B cell (primary cell): ENCODE results near the gene HOXC6. TPM values are rescaled to one million over a fixed set of nuclear protein-coding genes. Genes with fewer than 3 reads are reported as not detected.

Experiments
- ATAC-seq: fragments of 200-7000 bp; cut with Tn5 transposase; one replicate; pipeline ENCODE4 v1.10.0; 2021; ENCODE audit warnings: low read depth, mild to moderate bottlenecking, moderate number of reproducible peaks, moderate library complexity
- CTCF ChIA-PET: fragments of 350-600 bp; sonication (Branson Sonifier 250); formaldehyde crosslinking; loops from one replicate; lab custom pipeline; 2021; ENCODE audit warnings: antibody characterized with exemption, inconsistent platforms; lab: Charles Lee
- POLR2A ChIA-PET: fragments of 350-600 bp; sonication (Branson Sonifier 250); formaldehyde crosslinking; loops from one replicate; lab custom pipeline; 2021; ENCODE audit warnings: antibody characterized with exemption; lab: Charles Lee
- DNase-seq: peaks from one replicate; pipeline ENCODE4 v3.0.0; 2013
- H2AFZ ChIP-seq: 2 replicates; pipeline ENCODE4 v1.6.1; 2012; ENCODE audit warnings: mild to moderate bottlenecking, low read depth, low read length; ENCODE audit not compliant: insufficient read depth, poor library complexity, severe bottlenecking
- H3K27ac ChIP-seq, 2 donors: 1 replicate in 1 of 2; 2 replicates in 1 of 2; pipeline ENCODE4 v1.5.1; 2012 to 2013; ENCODE audit warnings: low read length in 2 of 2, mild to moderate bottlenecking in 2 of 2, moderate library complexity in 1 of 2
- H3K27me3 ChIP-seq, 4 experiments: fragments of 200-600 bp in 1 of 4; sonication (generic) in 1 of 4; replicated peaks in 1 of 4; 1 replicate in 2 of 4; 2 replicates in 2 of 4; pipeline versions ENCODE4 v1.6.1 to v1.7.0; 2013 to 2016; ENCODE audit warnings: low read length in 3 of 4, mild to moderate bottlenecking in 2 of 4, mixed read lengths in 1 of 4, moderate library complexity in 1 of 4; ENCODE audit not compliant: insufficient read depth in 4 of 4, control insufficient read depth in 3 of 4; ENCODE audit errors: control extremely low read depth in 1 of 4
- H3K36me3 ChIP-seq, 2 experiments: replicated peaks in 1 of 2; 1 replicate in 1 of 2; 2 replicates in 1 of 2; pipeline versions ENCODE4 v1.6.1 to v1.7.1; 2013; ENCODE audit warnings: low read length in 1 of 2; ENCODE audit not compliant: insufficient read depth in 2 of 2, control insufficient read depth in 1 of 2; ENCODE audit errors: control extremely low read depth in 1 of 2, extremely low read depth in 1 of 2
- H3K4me1 ChIP-seq, 2 donors: fragments of 200-600 bp in 1 of 2; sonication (generic) in 1 of 2; 1 replicate in 1 of 2; 2 replicates in 1 of 2; pipeline versions ENCODE4 v1.5.1 to v1.6.1; 2013 to 2017; ENCODE audit warnings: low read length in 2 of 2; ENCODE audit not compliant: control insufficient read depth in 2 of 2, insufficient read depth in 2 of 2
- H3K4me2 ChIP-seq: replicated peaks from 2 replicates; pipeline ENCODE3; 2012; ENCODE audit warnings: mild to moderate bottlenecking, low read depth, low read length; ENCODE audit not compliant: poor library complexity, severe bottlenecking
- H3K4me3 ChIP-seq, 5 experiments: fragments of 200-600 bp in 1 of 5; sonication (generic) in 1 of 5; 1 replicate in 3 of 5; 2 replicates in 2 of 5; pipeline versions ENCODE4 v1.5.1 to v1.7.0; 2011 to 2016; ENCODE audit warnings: low read length in 4 of 5, mild to moderate bottlenecking in 4 of 5, low read depth in 2 of 5, control low read depth in 1 of 5, moderate library complexity in 1 of 5; ENCODE audit not compliant: insufficient read depth in 1 of 5; ENCODE audit errors: control extremely low read depth in 1 of 5, extremely low read depth in 1 of 5
- H3K79me2 ChIP-seq: fragments of 200-600 bp; sonication (generic); one replicate; pipeline ENCODE4 v1.6.0; 2016; ENCODE audit warnings: low read length; ENCODE audit not compliant: control insufficient read depth, insufficient read depth
- H3K9ac ChIP-seq: fragments of 200-600 bp; sonication (generic); 2 replicates; pipeline ENCODE4 v1.6.1; 2017; ENCODE audit warnings: mild to moderate bottlenecking, low read length, moderate library complexity
- H3K9me3 ChIP-seq, 3 donors: one replicate each; pipeline versions ENCODE4 v1.6.1 to v1.7.1; 2013; ENCODE audit warnings: low read length in 2 of 3; ENCODE audit not compliant: control insufficient read depth in 2 of 3, insufficient read depth in 1 of 3; ENCODE audit errors: control extremely low read depth in 1 of 3
- H4K20me1 ChIP-seq: 2 replicates; pipeline ENCODE4 v1.6.0; 2012; ENCODE audit warnings: mild to moderate bottlenecking, low read length; ENCODE audit not compliant: insufficient read depth, control insufficient read depth, poor library complexity, severe bottlenecking
- H3K27ac Mint-ChIP-seq: one replicate; pipeline ENCODE4 v1.8.0; 2021; ENCODE audit warnings: mixed read lengths
- H3K27me3 Mint-ChIP-seq: one replicate; pipeline ENCODE4 v1.8.0; 2021; ENCODE audit warnings: mixed read lengths
- H3K4me1 Mint-ChIP-seq: one replicate; pipeline ENCODE4 v1.8.0; 2021; ENCODE audit warnings: mixed read lengths
- H3K4me3 Mint-ChIP-seq: one replicate; pipeline ENCODE4 v1.8.0; 2021; ENCODE audit warnings: mixed read lengths
- H3K9me3 Mint-ChIP-seq: one replicate; pipeline ENCODE4 v1.8.0; 2022; ENCODE audit warnings: mixed read lengths; ENCODE audit not compliant: insufficient read depth
- CTCF ChIP-seq: fragments of 200-600 bp; IDR thresholded peaks from one replicate; pipeline ENCODE4 v1.8.0; 2022; ENCODE audit warnings: antibody characterized with exemption, mild to moderate bottlenecking
- EZH2 ChIP-seq: IDR thresholded peaks from 2 replicates; pipeline ENCODE4 v1.6.1; 2012; ENCODE audit warnings: borderline replicate concordance, low read depth, mild to moderate bottlenecking, moderate library complexity, low read length; ENCODE audit not compliant: insufficient read depth, poor library complexity, severe bottlenecking
- WGBS: methylation state at CpG from one replicate; pipeline ENCODE4 v1.1.5; 2013; ENCODE audit warnings: missing lambda C conversion rate; ENCODE audit not compliant: insufficient coverage; 5-methylcytosine and 5-hydroxymethylcytosine counted together
- intact Hi-C: fragments of 100-400 bp; cut with micrococcal nuclease; formaldehyde crosslinking; loops from one replicate; pipeline ENCODE4 v1.10.0; 2022
- polyA plus RNA-seq: library from polyadenylated mRNA; depleted of rRNA; stranded (reverse); fragments of >200 nt; gene quantifications from 2 replicates; pipeline ENCODE4 v1.2.3, GENCODE V29; 2012
- total RNA-seq, 2 donors: library from RNA; stranded (reverse); fragments of 120-200 nt in 1 of 2; gene quantifications; 1 replicate in 1 of 2; 2 replicates in 1 of 2; pipeline versions ENCODE4 v1.2.3 to v1.2.4, GENCODE V29; 2013 to 2022

Gene HOXC6
- total and polyA plus RNA-seq, 2 donors (not counting 1 experiment from before 2014, with no cell fraction given) = not detected

DNA sequence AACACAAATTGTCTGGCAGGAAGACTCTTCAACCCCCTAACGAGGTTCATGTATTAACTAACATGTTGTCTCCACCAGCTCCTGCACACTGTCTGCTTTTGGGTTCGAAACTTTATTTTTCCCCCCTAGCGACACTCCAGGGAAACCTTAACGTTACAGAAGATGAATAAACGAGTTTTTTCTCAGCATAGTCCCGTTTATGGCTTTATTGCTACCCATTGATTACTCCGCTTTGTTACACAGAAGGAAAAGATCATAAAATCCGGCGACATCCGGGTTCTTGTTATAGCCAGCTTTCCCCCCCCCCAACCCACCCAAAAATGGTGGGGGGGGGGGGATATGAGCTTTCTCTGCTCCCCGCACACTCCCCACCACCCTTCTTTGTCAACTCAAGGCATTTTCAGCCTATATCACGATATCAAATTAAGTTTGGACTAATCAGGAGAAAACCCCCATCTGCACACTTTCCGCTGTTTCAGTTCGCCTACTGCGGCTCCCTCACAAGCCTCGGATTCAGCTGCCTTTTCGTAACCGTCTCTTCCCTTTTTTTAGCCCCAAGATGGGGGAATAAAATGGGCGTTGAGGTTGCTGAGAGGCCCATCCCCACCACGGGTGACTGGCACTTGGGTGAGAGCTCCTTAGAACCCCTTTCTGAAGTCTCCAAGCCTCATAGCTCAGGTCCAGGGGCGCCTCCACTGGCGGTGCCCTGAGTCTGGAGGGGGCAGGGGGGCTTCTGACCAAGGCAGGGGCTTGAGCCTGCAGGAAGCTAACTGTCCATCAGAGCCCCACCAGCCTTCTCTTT lies 1.4 kb upstream of the HOXC6 start:
- ChIA-PET CTCF (interaction anchor here (1.0 to 2.7 kb wide), 2 partner anchors 21 to 174 kb away, joined by 3 to 12 read pairs; no protein-coding TSS in a partner anchor), POLR2A (interaction anchor here (0.6 kb wide), 1 partner anchor 117 kb away, joined by 3 read pairs; no protein-coding TSS in a partner anchor)
- no peaks in the 10 kb centered on the region for H3K79me2 ChIP-seq
- peaks cover 0 to 28% (median 0%) of the 10 kb centered on the region in 3 donors for H3K9me3 ChIP-seq
- H3K27ac ChIP-seq = no peak overlapping the region
- peaks cover 0 to 93% (median 79%) of the 10 kb centered on the region in 4 experiments for H3K27me3 ChIP-seq
- 23% methylated on average over 8 of the region's 22 CpGs for WGBS
- DNase-seq (peak; percentile 26), ATAC-seq (no peak)
- Mint-ChIP-seq H3K27me3 (peaks cover 73% of the 10 kb centered on the region), H3K9me3 (no peaks in the 10 kb centered on the region), H3K27ac (peak overlapping the region; percentile 41), H3K4me1 (peaks cover 12% of the 10 kb centered on the region), H3K4me3 (peak overlapping the region; percentile 1)
- intact Hi-C loops = no loop called here
- H4K20me1 ChIP-seq = no peaks in the 10 kb centered on the region
- no peaks in the 10 kb centered on the region for H3K36me3 ChIP-seq
- no peak overlapping the region for H3K9ac ChIP-seq
- H2AFZ ChIP-seq = no peak overlapping the region
- no peak overlapping the region for H3K4me2 ChIP-seq
- H3K4me3 ChIP-seq = no peak overlapping the region
- TF ChIP-seq CTCF (no peak), EZH2 (peak; percentile 34)
- peaks cover 3 to 29% of the 10 kb centered on the region in 2 donors for H3K4me1 ChIP-seq

DNA sequence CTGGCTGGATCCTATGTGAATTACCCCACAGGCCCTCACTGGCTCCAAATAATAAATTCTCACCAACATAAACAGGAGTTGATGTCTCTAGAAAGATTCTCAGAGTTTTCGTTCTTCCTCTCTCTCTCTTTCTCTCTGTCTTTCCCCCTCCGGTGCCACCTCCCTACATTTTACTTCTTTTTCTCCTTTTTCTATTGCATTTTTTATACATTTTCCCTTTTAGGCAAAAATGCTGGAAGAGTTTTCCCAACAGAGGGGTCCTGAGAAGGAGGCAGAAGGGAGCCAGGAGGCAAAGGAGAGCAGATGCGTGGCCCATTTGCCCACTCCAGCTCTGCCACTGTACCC lies 826 bp upstream of the HOXC6 start:
- DNase-seq (no peak), ATAC-seq (no peak)
- Histone ChIP-seq H3K27me3 (peaks cover 0 to 95% (median 80%) of the 10 kb centered on the region in 4 experiments), H3K36me3 (no peaks in the 10 kb centered on the region), H3K9me3 (peaks cover 0 to 32% (median under 1%) of the 10 kb centered on the region in 3 donors), H3K4me3 (no peak overlapping the region), H3K27ac (no peak overlapping the region), H2AFZ (no peak overlapping the region), H3K4me1 (peaks cover 3 to 31% of the 10 kb centered on the region in 2 donors), H3K79me2 (no peaks in the 10 kb centered on the region), H3K9ac (no peak overlapping the region), H4K20me1 (no peaks in the 10 kb centered on the region), H3K4me2 (no peak overlapping the region)
- H3K27me3 Mint-ChIP-seq = peaks cover 73% of the 10 kb centered on the region
- TF ChIP-seq CTCF (no peak), EZH2 (no peak)
- 60% methylated on average over 1 of the region's 3 CpGs for WGBS
- H3K9me3 Mint-ChIP-seq = no peaks in the 10 kb centered on the region
- intact Hi-C loops = no loop called here
- peaks cover 15% of the 10 kb centered on the region for H3K4me1 Mint-ChIP-seq
- H3K4me3 Mint-ChIP-seq = no peak overlapping the region
- ChIA-PET POLR2A (interaction anchor here (0.5 kb wide), 1 partner anchor 13 kb away, joined by 4 read pairs; no protein-coding TSS in a partner anchor), CTCF (interaction anchor here (2.7 kb wide), 1 partner anchor 174 kb away, joined by 12 read pairs; no protein-coding TSS in a partner anchor)
- H3K27ac Mint-ChIP-seq = no peak overlapping the region
